Esophagus squamous epithelium (tissue), 5 donors: ENCODE results near the gene THEM4. TPM values are rescaled to one million over a fixed set of nuclear protein-coding genes. Genes with fewer than 3 reads are reported as not detected.

Source experiments
- DNase-seq: peaks from one replicate; lab custom pipeline; 2025; lab: John Stamatoyannopoulos, UW
- H3K27ac ChIP-seq, 4 donors: fragments of 200-600 bp; sonication (generic); one replicate each; pipeline ENCODE4 v1.5.1; 2016 to 2019; ENCODE audit warnings: mild to moderate bottlenecking in 1 of 4
- H3K27me3 ChIP-seq, 4 donors: fragments of 200-600 bp; sonication (generic); 1 replicate in 3 of 4; 2 replicates in 1 of 4; pipeline versions ENCODE4 v1.5.1 to v1.6.0; 2017 to 2021; ENCODE audit warnings: antibody characterized with exemption in 1 of 4
- H3K36me3 ChIP-seq, 3 donors: fragments of 200-600 bp; sonication (generic); one replicate each; pipeline ENCODE4 v1.5.1; 2016 to 2019
- H3K4me1 ChIP-seq, 3 donors: fragments of 200-600 bp; sonication (generic); one replicate each; pipeline ENCODE4 v1.5.1; 2017 to 2019
- H3K4me3 ChIP-seq, 4 donors: fragments of 200-600 bp; sonication (generic); 1 replicate in 3 of 4; 2 replicates in 1 of 4; pipeline ENCODE4 v1.5.1; 2016 to 2019; ENCODE audit warnings: mild to moderate bottlenecking in 2 of 4, moderate library complexity in 1 of 4
- H3K9me3 ChIP-seq, 3 donors: fragments of 200-600 bp; sonication (generic); one replicate each; pipeline ENCODE4 v1.5.1; 2016 to 2019
- CTCF ChIP-seq, 6 experiments: fragments of 450-650 bp in 4 of 6; fragments of 200-600 bp in 2 of 6; sonication (generic) in 2 of 6; IDR thresholded peaks; one replicate each; pipeline ENCODE4 v1.5.1; 2016 to 2019; ENCODE audit warnings: antibody characterized with exemption in 6 of 6, mild to moderate bottlenecking in 4 of 6, moderate library complexity in 4 of 6
- POLR2A ChIP-seq, 4 donors: fragments of 450-650 bp; IDR thresholded peaks; one replicate each; pipeline ENCODE4 v1.6.1; 2017; ENCODE audit warnings: antibody characterized with exemption in 4 of 4, mild to moderate bottlenecking in 4 of 4, moderate library complexity in 3 of 4
- WGBS, 2 donors: methylation state at CpG; one replicate each; pipeline ENCODE4 v1.1.5; 2018; 5-methylcytosine and 5-hydroxymethylcytosine counted together
- intact Hi-C: fragments of 100-400 bp; cut with DNase I; formaldehyde crosslinking; loops from one replicate; pipeline ENCODE4 v1.15.0; 2022
- total RNA-seq, 4 donors: library from RNA; depleted of rRNA; stranded (reverse); fragments of >200 nt; gene quantifications; one replicate each; pipeline ENCODE4 v1.1.0, GENCODE V29; 2016
- donor health status: DM: yes; HTN: yes; CAD: no.

THEM4 gene
- total RNA-seq, 4 donors from 2014 or later = 3.5 to 14.3 (median 12.3) TPM

GRCh38 chr1:151920149-151920548, 10.8 kb upstream of the THEM4 start:
- TF ChIP-seq POLR2A (IDR thresholded peaks at IDR 0.05) (no peak), CTCF (IDR thresholded peaks at IDR 0.05) (no peak)
- intact Hi-C loops = no loop called here
- Histone ChIP-seq H3K36me3 (no peaks in the 10 kb centered on the region), H3K4me3 (no peak overlapping the region), H3K4me1 (no peaks in the 10 kb centered on the region), H3K27me3 (no peaks in the 10 kb centered on the region), H3K27ac (no peak overlapping the region), H3K9me3 (no peaks in the 10 kb centered on the region)
- 36 to 45% methylated on average over 3 of the region's 3 CpGs for WGBS, 2 donors
- no peak for DNase-seq

GRCh38 chr1:151918819-151919610, 9.7 kb upstream of the THEM4 start:
- WGBS, 2 donors = 51 to 73% methylated on average over 6 of the region's 6 CpGs
- TF ChIP-seq CTCF (IDR thresholded peaks at IDR 0.05) = no peak
- TF ChIP-seq POLR2A (IDR thresholded peaks at IDR 0.05) = no peak
- H3K9me3 ChIP-seq = no peaks in the 10 kb centered on the region

GRCh38 chr1:151918156-151918555, 8.8 kb upstream of the THEM4 start:
- Histone ChIP-seq H3K27me3 (no peaks in the 10 kb centered on the region), H3K4me3 (no peak overlapping the region), H3K36me3 (no peaks in the 10 kb centered on the region), H3K4me1 (no peaks in the 10 kb centered on the region), H3K9me3 (no peaks in the 10 kb centered on the region), H3K27ac (no peak overlapping the region)
- 78 to 85% methylated on average over 3 of the region's 3 CpGs for WGBS, 2 donors
- no peak for DNase-seq
- intact Hi-C loops = no loop called here
- no peak for TF ChIP-seq CTCF (IDR thresholded peaks at IDR 0.05)
- no peak for TF ChIP-seq POLR2A (IDR thresholded peaks at IDR 0.05)

More at GRCh38 chr1:151918819-151919610, 9.7 kb upstream of the THEM4 start:
- no peak overlapping the region for H3K27ac ChIP-seq
- DNase-seq = no peak
- H3K4me1 ChIP-seq = no peaks in the 10 kb centered on the region
- H3K36me3 ChIP-seq = no peaks in the 10 kb centered on the region
- no peak overlapping the region for H3K4me3 ChIP-seq
- intact Hi-C loops = no loop called here
- H3K27me3 ChIP-seq = no peaks in the 10 kb centered on the region

- H3K9me3 ChIP-seq = no peaks in the 10 kb centered on the region
- H3K4me3 ChIP-seq = no peak overlapping the region
- H3K4me1 ChIP-seq = no peaks in the 10 kb centered on the region
- no peak for TF ChIP-seq POLR2A (IDR thresholded peaks at IDR 0.05)
- no peak for TF ChIP-seq CTCF (IDR thresholded peaks at IDR 0.05)
- intact Hi-C loops = no loop called here
- H3K36me3 ChIP-seq = no peaks in the 10 kb centered on the region
- no peaks in the 10 kb centered on the region for H3K27me3 ChIP-seq
- no peak overlapping the region for H3K27ac ChIP-seq
- WGBS, 2 donors = 78 to 86% methylated on average over 7 of the region's 7 CpGs
- no peak for DNase-seq
Observed at GRCh38 chr1:151916726-151917370, 7.5 kb upstream of the THEM4 start.

- Histone ChIP-seq H3K27ac (no peak overlapping the region), H3K27me3 (no peaks in the 10 kb centered on the region), H3K4me1 (peaks cover 0 to under 1% (median 0%) of the 10 kb centered on the region in 3 donors), H3K36me3 (no peaks in the 10 kb centered on the region), H3K9me3 (no peaks in the 10 kb centered on the region), H3K4me3 (no peak overlapping the region)
- 26 to 41% methylated on average over 1 of the region's 1 CpG for WGBS, 2 donors
- DNase-seq = no peak
- no peak for TF ChIP-seq CTCF (IDR thresholded peaks at IDR 0.05)
- TF ChIP-seq POLR2A (IDR thresholded peaks at IDR 0.05) = no peak
- intact Hi-C loops = no loop called here
Observed at GRCh38 chr1:151915061-151915686, 5.9 kb upstream of the THEM4 start.
